Liver (tissue), 3 donors: Measurements from ENCODE around the gene ANKRD2.

Experiments
- EGR1 ChIP-seq, 2 donors: IDR thresholded peaks; 2 replicates each; pipeline ENCODE4 v1.6.1; 2016 to 2018; ENCODE audit warnings: antibody characterized with exemption in 2 of 2, low read depth in 2 of 2
- SP1 ChIP-seq: IDR thresholded peaks from 2 replicates; pipeline ENCODE4 v1.6.1; 2018; ENCODE audit warnings: antibody characterized with exemption, mild to moderate bottlenecking
- TF ChIP-seq, protein P1 (sequence below): fragments of 150-350 bp; IDR thresholded peaks from 2 replicates; pipeline ENCODE4 v1.5.1; 2017; ENCODE audit warnings: improper control_type of control experiment, low read depth, low read length; ENCODE audit not compliant: missing input control
- TF ChIP-seq, protein P2 (sequence below): IDR thresholded peaks from 2 replicates; pipeline ENCODE4 v1.6.1; 2016; ENCODE audit warnings: antibody characterized with exemption
- donor health status: healthy.
- donor health status: healthy.

DNA sequence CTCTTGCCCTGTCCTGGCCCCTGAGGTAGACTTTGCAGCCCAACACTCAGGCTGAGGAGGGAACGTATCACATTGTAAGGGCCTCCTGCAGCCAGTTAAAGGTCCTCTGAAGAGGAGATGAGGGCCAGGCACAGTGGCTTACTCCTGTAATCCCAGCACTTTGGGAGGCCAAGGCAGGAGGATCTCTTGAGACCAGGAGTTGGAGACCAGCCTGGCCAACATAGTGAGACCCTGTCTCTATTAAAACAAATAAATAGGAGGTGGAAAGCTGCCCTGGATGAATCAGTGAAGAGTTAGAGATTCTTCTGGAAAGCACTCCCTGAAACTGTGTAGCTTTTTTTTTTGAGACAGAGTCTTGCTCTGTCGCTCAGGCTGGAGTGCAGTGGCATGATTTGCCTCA is 14.6 kb downstream of the ANKRD2 start:
- TF ChIP-seq, protein P1, sequence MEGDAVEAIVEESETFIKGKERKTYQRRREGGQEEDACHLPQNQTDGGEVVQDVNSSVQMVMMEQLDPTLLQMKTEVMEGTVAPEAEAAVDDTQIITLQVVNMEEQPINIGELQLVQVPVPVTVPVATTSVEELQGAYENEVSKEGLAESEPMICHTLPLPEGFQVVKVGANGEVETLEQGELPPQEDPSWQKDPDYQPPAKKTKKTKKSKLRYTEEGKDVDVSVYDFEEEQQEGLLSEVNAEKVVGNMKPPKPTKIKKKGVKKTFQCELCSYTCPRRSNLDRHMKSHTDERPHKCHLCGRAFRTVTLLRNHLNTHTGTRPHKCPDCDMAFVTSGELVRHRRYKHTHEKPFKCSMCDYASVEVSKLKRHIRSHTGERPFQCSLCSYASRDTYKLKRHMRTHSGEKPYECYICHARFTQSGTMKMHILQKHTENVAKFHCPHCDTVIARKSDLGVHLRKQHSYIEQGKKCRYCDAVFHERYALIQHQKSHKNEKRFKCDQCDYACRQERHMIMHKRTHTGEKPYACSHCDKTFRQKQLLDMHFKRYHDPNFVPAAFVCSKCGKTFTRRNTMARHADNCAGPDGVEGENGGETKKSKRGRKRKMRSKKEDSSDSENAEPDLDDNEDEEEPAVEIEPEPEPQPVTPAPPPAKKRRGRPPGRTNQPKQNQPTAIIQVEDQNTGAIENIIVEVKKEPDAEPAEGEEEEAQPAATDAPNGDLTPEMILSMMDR: no peak
- TF ChIP-seq, protein P2, sequence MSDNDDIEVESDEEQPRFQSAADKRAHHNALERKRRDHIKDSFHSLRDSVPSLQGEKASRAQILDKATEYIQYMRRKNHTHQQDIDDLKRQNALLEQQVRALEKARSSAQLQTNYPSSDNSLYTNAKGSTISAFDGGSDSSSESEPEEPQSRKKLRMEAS: no peak
- TF ChIP-seq SP1: no peak
- no peak for TF ChIP-seq EGR1 (IDR thresholded peaks at IDR 0.05; ENCODE audit: low read depth in 2 of 2)
